COLO829 (cell line): ENCODE measurements around the gene HEYL.
A peak's percentile ranks its signal among the peaks of the same experiment; 100 is the strongest.

Experiments
- DNase-seq: peaks from one replicate; pipeline ENCODE4 v3.0.0; 2012; ENCODE audit warnings: low spot score

The HEYL gene

GRCh38 chr1:39638965-39639304, 508 bp downstream of the HEYL start:
- DNase-seq = no peak

- no peak for DNase-seq
Observed at GRCh38 chr1:39637361-39637760, 2.1 kb downstream of the HEYL start.

- DNase-seq = no peak
Observed at GRCh38 chr1:39635871-39636210, 3.6 kb downstream of the HEYL start.

DNA sequence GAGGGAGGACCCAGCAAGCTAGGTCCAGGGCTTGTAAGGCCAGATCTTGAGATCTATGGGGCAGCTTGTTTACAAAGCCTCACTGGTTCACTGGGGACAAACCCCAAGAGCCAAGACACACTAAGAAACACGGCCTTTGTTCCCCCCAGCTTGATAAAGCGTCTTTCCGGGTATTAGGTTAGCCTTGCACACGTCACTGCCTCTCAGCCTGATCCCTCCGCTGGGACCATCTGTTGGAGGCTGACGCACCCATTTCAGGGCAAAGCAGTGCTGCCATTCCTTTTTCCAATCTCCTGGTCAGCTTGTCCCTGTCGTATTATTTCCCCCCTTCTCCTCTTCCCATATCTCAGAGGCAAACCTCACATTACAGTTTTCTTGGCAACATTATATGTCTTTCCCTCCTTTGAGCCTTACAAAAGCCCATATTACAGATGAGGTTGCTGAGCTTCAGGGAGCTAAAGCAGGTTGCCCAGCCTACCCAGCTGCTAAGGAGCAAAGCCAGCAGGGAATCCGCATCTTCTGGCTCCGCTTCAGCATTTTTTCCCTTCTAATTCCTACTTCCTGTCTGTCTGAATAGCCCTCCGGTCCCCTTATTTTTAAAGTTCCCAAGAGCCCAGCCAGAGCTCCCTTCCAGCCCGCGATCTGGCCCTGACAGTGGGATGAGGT, 4.1 kb downstream of the HEYL start:
- DNase-seq = no peak

DNA sequence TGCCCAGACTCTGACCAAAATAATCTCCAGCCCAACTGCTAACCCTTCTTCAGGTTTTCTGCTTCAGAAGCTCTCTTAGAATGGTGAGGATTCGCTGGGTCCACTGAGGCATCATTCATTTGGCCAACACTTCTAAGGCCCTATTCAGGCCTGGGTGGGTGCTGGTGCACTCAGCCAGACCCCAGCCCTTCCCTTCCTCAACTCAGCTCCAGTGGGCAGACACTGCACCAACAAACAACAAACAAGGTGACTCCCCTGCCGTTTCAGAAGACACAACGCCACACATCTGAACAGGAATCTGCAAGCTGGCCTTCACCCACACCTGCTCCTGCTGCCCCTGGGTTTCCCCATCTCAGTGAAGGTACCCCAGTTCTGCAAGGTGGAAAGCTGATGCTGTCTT, 6.0 kb downstream of the HEYL start:
- no peak for DNase-seq

GRCh38 chr1:39632682-39633417, 6.6 kb downstream of the HEYL start:
- DNase-seq = no peak

- no peak for DNase-seq
Observed at GRCh38 chr1:39632323-39632681, 7.1 kb downstream of the HEYL start.

DNA sequence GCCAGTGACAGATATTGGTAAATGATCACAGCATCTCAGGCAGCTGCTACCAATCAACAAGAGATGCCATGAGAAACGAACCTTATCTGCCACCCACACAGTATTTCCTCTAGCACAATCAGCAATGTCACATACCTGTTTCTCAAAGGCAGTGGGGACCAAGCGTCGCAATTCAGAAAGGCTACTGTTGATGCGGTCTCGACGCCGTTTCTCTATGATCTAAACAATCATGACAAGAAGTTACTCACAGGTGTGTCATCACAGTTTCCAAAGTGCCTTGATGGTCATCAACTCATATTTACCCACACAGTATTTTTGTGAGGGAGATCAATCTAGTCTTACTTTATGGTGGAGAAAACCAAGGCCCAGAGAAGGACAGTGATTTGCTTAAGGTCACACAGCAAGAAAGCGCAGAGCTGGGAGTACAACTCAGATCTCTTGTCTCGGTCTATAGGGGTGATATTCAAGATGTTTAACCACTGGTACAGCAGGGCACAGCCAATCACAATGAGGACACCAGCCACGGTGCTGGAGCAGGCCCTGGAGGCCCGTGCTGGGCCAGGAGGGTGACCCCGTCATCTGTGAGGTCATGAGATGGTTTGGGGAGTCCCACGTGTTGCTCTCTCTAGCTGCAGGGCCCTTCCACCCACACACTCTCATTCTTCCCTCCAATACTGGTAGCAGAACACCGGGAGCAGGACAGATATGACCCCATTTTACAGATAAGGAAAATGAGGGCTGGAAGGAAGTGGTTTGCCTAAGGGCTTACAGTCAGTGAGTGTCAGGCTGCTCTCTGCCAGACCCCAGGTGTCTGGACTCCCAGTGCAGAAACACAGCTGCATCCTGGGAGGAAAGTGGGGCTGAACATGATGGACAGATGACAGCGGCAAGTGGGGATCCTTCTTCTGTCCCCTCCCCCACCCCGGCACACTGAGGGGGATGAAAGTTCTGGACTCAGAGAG, 7.8 kb downstream of the HEYL start:
- no peak for DNase-seq

- DNase-seq = no peak
Observed at GRCh38 chr1:39628807-39629350, 10.6 kb downstream of the HEYL start.

DNA sequence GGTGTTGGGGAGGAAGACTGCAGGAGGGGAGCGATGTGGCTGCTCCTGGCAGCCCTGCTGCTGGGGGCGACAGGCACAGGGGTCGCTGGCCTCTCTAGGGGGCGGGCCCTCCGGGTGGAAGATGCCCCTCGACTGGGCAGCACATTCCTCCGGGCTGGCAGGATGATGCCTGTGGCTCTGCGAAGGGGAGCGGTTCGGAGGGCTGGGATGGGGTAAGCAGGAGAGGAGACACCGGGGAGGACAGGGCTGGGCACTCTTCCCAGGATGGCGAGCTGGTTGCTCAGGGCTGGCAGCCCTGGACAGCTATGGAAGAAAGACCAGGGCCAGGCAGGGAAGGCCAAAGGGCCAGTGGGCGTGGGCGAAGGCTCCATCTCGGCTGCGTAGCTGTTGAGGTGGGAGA, 12.8 kb downstream of the HEYL start:
- DNase-seq = no peak

- DNase-seq = no peak
Observed at GRCh38 chr1:39625462-39626273, 13.8 kb downstream of the HEYL start.

GRCh38 chr1:39625009-39625408, 14.4 kb downstream of the HEYL start:
- no peak for DNase-seq

GRCh38 chr1:39623053-39623452, 16.4 kb downstream of the HEYL start:
- DNase-seq = no peak

GRCh38 chr1:39622427-39622826, 17.0 kb downstream of the HEYL start:
- DNase-seq = no peak

DNA sequence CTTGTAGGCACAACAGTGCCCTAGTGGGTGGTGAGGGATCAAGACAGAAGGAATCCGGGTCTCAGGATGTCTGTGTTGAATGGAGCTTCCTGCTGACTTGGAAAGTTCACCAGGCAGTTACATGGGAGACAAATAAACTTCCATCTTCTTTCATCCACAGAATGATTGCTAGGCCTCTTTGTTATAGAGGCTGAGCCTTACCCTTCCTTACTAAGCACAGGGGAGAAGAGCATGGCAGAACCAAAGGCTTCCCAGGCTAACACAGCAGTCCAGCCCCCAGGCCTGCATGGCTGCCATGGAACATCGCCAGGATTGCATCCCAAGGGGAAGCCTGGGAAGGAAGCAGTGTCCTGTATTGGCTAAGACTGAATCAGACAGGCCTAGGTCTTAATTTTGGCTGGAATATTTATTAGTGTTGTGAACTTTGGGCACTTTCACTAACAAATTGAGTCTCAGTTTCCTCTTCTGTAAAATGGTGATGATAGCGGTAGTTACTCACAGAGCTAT, 18.7 kb downstream of the HEYL start:
- no peak for DNase-seq

DNA sequence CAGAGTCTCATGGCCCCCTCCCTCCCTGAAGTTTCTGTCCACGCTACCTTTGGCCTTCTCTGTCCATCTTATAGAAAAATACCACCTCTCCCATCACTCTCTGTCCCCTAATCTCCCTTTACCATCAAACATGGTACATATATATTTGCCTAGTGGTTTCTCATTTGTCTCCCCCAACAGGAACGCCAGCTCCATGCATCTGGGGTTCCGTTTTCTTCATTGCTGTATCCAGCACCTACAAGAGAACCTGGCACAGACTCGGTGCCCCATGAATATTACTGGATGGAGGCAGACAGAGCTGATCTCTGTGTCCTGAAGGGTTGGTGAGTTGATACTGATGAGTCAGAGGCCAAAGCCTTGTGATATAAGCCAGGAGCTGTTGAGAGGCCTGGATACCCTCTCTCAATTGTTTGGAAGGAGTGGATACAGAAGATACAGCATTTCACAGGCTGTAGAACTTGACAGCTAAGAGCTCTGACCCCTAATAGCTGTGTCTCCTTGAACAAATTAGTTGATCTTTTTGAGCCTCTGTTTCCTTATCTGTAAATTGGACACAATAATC, 21.9 kb downstream of the HEYL start:
- peak; percentile 26 for DNase-seq

DNA sequence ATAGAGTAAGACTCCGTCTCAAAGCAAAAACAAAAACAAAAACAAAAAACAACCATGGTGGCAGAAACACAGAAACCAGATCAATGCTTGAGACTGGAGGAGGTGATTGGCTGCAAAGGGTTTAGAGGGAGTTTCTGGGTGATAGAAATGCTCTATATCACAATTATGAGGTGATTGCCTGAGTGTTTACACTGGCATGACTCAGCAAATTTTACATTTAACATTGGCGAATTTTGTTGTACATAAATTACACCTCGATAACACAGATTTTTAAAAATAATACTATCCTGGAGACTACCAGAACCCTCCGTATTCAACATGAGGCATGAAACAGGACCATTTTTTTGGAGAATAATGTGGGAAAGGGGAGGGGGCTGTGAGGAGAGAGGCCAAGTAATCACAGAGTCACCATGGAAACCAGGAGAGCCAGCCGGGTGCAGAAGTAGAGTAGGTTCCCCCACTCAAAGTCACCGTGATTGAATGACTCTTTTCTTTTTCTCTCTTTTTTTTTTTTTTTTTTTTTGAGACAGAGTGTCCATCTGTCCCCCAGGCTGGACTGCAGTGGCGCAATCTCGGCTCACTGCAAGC, 24.3 kb downstream of the HEYL start:
- DNase-seq = no peak

GRCh38 chr1:39614488-39614887, 25.0 kb downstream of the HEYL start:
- no peak for DNase-seq

- no peak for DNase-seq
Observed at GRCh38 chr1:39613250-39613649, 26.2 kb downstream of the HEYL start.

DNA sequence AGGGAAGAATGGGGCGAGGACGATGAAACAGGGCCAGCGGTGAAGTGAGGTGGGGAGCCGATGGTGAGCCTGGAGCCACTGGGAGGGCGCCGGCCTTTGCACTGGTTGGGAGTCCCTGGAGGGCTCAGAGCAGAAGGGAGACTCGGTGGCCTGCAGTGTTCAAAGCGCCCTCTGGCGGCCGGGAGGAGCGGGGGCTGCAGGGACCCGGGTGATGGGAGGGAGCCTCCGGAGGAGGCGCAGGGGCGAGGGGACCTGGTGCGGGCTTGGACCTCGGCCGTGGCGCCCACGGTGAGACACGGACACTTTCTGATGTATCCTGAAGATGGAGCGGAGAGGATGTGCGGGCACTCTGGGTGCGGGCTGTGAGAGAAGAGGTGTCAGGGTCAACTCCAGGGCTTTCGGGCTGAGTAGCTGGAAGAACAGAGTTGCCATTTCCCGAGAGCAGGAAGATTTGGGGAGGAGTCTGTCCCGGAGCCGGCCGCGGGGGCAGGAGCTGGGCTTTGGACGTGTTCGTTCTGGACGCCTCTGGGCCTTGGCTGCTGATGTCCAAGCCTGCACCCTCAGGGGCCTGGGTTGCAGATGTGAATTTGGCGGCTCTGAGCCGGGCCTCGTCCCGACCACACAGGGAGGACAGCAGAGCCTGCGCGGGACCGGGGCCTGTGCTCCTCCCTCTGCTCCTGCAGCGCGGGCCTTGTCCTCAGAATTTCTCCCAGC, 29.7 kb downstream of the HEYL start:
- no peak for DNase-seq
